GM23248 (cell line): Measurements from ENCODE around the gene ADGRD1. TPM values are rescaled to one million over a fixed set of nuclear protein-coding genes. Genes with fewer than 3 reads are reported as not detected.

Experiments used
- DNase-seq: peaks from one replicate; pipeline ENCODE4 v3.0.0-alpha.2; 2015
- H2AFZ ChIP-seq: fragments of 200-600 bp; sonication (generic); 2 replicates; pipeline ENCODE4 v1.6.1; 2016; ENCODE audit warnings: antibody characterized with exemption
- H3F3A ChIP-seq: fragments of 200-600 bp; sonication (generic); 2 replicates; pipeline ENCODE4 v1.6.1; 2016; ENCODE audit warnings: mild to moderate bottlenecking, antibody characterized with exemption, mixed run types; ENCODE audit not compliant: insufficient read depth
- H3K27ac ChIP-seq: fragments of 200-600 bp; sonication (generic); 2 replicates; pipeline ENCODE4 v1.5.1; 2016; ENCODE audit warnings: mild to moderate bottlenecking
- H3K27me3 ChIP-seq: fragments of 200-600 bp; sonication (generic); replicated peaks from 2 replicates; pipeline ENCODE4 v1.6.1; 2016; ENCODE audit warnings: mild to moderate bottlenecking; ENCODE audit not compliant: insufficient read depth
- H3K36me3 ChIP-seq: fragments of 200-600 bp; sonication (generic); 2 replicates; pipeline ENCODE4 v1.6.1; 2016; ENCODE audit warnings: low read depth, mild to moderate bottlenecking
- H3K4me1 ChIP-seq: fragments of 200-600 bp; sonication (generic); 2 replicates; pipeline ENCODE4 v1.6.1; 2016; ENCODE audit warnings: mild to moderate bottlenecking; ENCODE audit not compliant: insufficient read depth
- H3K4me2 ChIP-seq: fragments of 200-600 bp; sonication (generic); one replicate; pipeline ENCODE4 v1.6.1; 2016; ENCODE audit warnings: mild to moderate bottlenecking; ENCODE audit not compliant: unreplicated experiment
- H3K4me3 ChIP-seq: fragments of 200-600 bp; sonication (generic); 2 replicates; pipeline ENCODE4 v1.5.1; 2016; ENCODE audit warnings: mild to moderate bottlenecking
- H3K79me2 ChIP-seq: fragments of 200-600 bp; sonication (generic); 2 replicates; pipeline ENCODE4 v1.6.1; 2016; ENCODE audit warnings: mild to moderate bottlenecking; ENCODE audit not compliant: insufficient read depth
- H3K9ac ChIP-seq: fragments of 200-600 bp; sonication (generic); 2 replicates; pipeline ENCODE4 v1.6.1; 2016; ENCODE audit warnings: mild to moderate bottlenecking
- H3K9me2 ChIP-seq: fragments of 200-600 bp; sonication (generic); 2 replicates; pipeline ENCODE4 v1.6.1; 2016; ENCODE audit warnings: mixed run types, mild to moderate bottlenecking, moderate library complexity; ENCODE audit not compliant: insufficient read depth
- H3K9me3 ChIP-seq: fragments of 200-600 bp; sonication (generic); one replicate; pipeline ENCODE4 v1.6.1; 2017; ENCODE audit warnings: low read depth
- H4K20me1 ChIP-seq: fragments of 200-600 bp; sonication (generic); 2 replicates; pipeline ENCODE4 v1.6.0; 2016; ENCODE audit not compliant: insufficient read depth
- EZH2 ChIP-seq: fragments of 200-600 bp; sonication (generic); IDR thresholded peaks from 2 replicates; pipeline ENCODE4 v1.6.1; 2018; ENCODE audit warnings: antibody characterized with exemption, mild to moderate bottlenecking; ENCODE audit not compliant: insufficient read depth, poor library complexity, severe bottlenecking
- EZH2phosphoT487 ChIP-seq: fragments of 200-600 bp; sonication (generic); IDR thresholded peaks from 2 replicates; pipeline ENCODE4 v1.6.1; 2018; ENCODE audit warnings: antibody characterized with exemption, moderate library complexity, mild to moderate bottlenecking, low read depth; ENCODE audit not compliant: insufficient read depth
- WGBS, 2 experiments: methylation state at CpG; one replicate each; pipeline ENCODE4 v1.1.6; 2015 to 2017; ENCODE audit warnings: low lambda C conversion rate in 2 of 2, low coverage in 1 of 2; ENCODE audit errors: missing lambda C conversion rate in 2 of 2; 5-methylcytosine and 5-hydroxymethylcytosine counted together
- in situ Hi-C: fragments of 300-500 bp; cut with MboI; formaldehyde crosslinking; loops from 2 replicates; pipeline ENCODE4 v1.15.0; 2020
- polyA plus RNA-seq: library from polyadenylated mRNA; unstranded; fragments of >200 nt; fragmentation: Nextera tagmentation; extraction: Ambion mirVana; gene quantifications from 2 replicates; pipeline ENCODE4 v1.2.1, GENCODE V29; 2016
- total RNA-seq: library from RNA; depleted of rRNA; stranded (reverse); fragments of >200 nt; shearing (Covaris generic); gene quantifications from 2 replicates; pipeline ENCODE4 v1.2.3, GENCODE V29; 2014

Gene ADGRD1
- total and polyA plus RNA-seq, 2 experiments from 2014 or later = 7.9 to 11.2 TPM

DNA sequence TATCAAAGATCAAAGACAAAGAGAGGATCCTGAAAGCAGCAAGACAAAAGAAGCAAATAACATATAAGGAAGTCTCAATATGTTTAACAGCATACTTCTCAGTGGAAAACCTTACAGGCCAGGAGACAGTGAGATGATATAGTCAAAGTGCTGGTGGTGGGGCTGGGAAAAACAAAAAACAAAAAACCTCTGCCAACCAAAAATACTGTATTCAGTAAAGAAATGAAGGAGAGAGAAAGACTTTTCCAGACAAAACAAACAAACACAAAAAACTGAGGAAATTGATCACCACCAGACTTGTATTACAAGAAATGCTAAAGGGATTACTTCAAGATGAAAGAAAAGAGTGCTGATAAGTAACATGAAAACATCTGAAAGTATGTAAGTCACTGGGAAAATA lies 221.2 kb downstream of the ADGRD1 start:
- H2AFZ ChIP-seq = no peak overlapping the region
- in situ Hi-C loops = no loop called here
- H3F3A ChIP-seq = no peaks in the 10 kb centered on the region
- no peaks in the 10 kb centered on the region for H3K4me1 ChIP-seq
- no peak for DNase-seq
- no peaks in the 10 kb centered on the region for H3K79me2 ChIP-seq
- H3K9me3 ChIP-seq = no peaks in the 10 kb centered on the region
- TF ChIP-seq EZH2 (no peak), EZH2phosphoT487 (no peak)
- H3K9ac ChIP-seq = no peak overlapping the region
- H3K4me2 ChIP-seq = no peak overlapping the region
- H3K4me3 ChIP-seq = no peak overlapping the region
- H3K9me2 ChIP-seq = no peaks in the 10 kb centered on the region
- no peak overlapping the region for H3K27ac ChIP-seq
- no peaks in the 10 kb centered on the region for H4K20me1 ChIP-seq
- H3K27me3 ChIP-seq = no peaks in the 10 kb centered on the region
- no peaks in the 10 kb centered on the region for H3K36me3 ChIP-seq

DNA sequence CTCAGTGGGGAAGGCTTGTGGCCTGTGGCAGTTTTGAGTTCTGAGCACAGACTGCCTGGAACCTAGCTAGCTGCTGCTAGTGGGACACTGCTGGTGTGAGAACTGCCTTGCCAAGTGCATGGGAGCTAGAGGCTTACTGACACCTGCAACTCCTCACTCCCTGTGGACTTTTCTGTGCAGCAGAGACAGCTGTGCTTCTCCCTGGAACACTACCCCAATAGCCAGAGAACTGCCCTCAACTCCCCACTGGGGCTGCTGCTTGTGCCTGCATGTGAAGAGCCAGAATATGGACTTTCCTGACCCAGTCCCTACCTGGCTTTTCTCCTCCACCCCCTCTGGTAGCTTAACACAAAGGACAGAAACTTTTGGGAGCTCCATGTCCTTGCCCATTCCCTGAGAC lies 222.6 kb downstream of the ADGRD1 start:
- Histone ChIP-seq H3K27ac (no peak overlapping the region), H3K4me1 (no peaks in the 10 kb centered on the region), H4K20me1 (no peaks in the 10 kb centered on the region), H3F3A (no peaks in the 10 kb centered on the region), H3K36me3 (no peaks in the 10 kb centered on the region), H3K9me3 (no peaks in the 10 kb centered on the region), H3K79me2 (no peaks in the 10 kb centered on the region), H3K9me2 (no peaks in the 10 kb centered on the region), H3K27me3 (no peaks in the 10 kb centered on the region), H2AFZ (no peak overlapping the region), H3K4me2 (no peak overlapping the region), H3K9ac (no peak overlapping the region), H3K4me3 (no peak overlapping the region)
- DNase-seq = no peak
- TF ChIP-seq EZH2phosphoT487 = no peak
- no peak for TF ChIP-seq EZH2
- in situ Hi-C loops = no loop called here

DNA sequence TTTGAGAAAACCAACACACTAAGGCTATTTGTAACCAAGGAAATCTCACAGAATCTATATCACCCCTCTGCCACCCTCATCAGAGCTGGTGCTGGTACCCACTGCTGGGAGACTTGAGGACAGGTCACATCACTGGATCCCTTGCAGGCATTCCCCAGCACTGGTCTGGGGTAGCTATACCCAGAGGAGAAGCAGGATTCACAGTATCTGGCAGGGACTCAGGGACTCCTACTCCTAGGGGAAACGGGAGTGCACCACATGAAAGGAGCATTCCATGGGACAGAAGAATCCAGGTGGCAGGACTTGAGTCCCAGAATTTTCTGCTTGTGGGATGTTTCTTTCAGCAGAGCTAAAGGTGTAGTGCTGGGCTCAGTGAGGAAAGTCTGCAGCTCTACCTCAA lies 223.2 kb downstream of the ADGRD1 start:
- no peaks in the 10 kb centered on the region for H3K9me2 ChIP-seq
- no peak for DNase-seq
- in situ Hi-C loops = no loop called here
- no peak overlapping the region for H2AFZ ChIP-seq
- no peaks in the 10 kb centered on the region for H3F3A ChIP-seq
- no peaks in the 10 kb centered on the region for H3K27me3 ChIP-seq
- no peak overlapping the region for H3K4me2 ChIP-seq
- H3K9me3 ChIP-seq = no peaks in the 10 kb centered on the region
- no peak overlapping the region for H3K27ac ChIP-seq
- no peaks in the 10 kb centered on the region for H3K79me2 ChIP-seq
- WGBS, 2 experiments = 6 to 15% methylated on average over 1 of the region's 1 CpG
- no peaks in the 10 kb centered on the region for H4K20me1 ChIP-seq
- no peaks in the 10 kb centered on the region for H3K36me3 ChIP-seq
- H3K9ac ChIP-seq = no peak overlapping the region
- no peaks in the 10 kb centered on the region for H3K4me1 ChIP-seq
- no peak overlapping the region for H3K4me3 ChIP-seq
- TF ChIP-seq EZH2 (no peak), EZH2phosphoT487 (no peak)

DNA sequence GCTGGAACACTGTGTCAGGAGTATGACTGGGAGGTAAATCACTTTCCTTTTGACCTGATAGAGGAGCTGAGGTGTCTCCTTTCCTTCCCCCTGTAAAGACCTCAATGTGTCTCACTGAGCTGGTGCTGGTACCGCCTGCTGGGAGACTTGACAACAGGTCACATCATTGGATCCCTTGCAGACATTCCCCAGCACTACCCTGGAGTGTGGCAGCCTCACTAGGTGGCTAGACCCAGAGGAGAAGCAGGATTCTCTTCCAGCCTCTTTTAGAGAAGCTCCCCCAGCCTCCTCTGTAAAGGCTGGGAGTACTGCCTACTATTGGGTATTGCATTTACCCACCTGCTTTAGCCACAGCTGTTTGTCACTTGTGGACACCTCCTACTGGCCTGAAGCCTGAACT lies 223.9 kb downstream of the ADGRD1 start:
- H3K9me3 ChIP-seq = no peaks in the 10 kb centered on the region
- in situ Hi-C loops = no loop called here
- no peak overlapping the region for H3K4me3 ChIP-seq
- no peaks in the 10 kb centered on the region for H3K27me3 ChIP-seq
- TF ChIP-seq EZH2 = no peak
- H3F3A ChIP-seq = no peaks in the 10 kb centered on the region
- no peak for DNase-seq
- H3K79me2 ChIP-seq = no peaks in the 10 kb centered on the region
- no peak overlapping the region for H3K4me2 ChIP-seq
- 15 to 31% methylated on average over 1 of the region's 1 CpG for WGBS, 2 experiments
- no peak overlapping the region for H3K27ac ChIP-seq
- no peak overlapping the region for H2AFZ ChIP-seq
- no peaks in the 10 kb centered on the region for H3K36me3 ChIP-seq
- no peak overlapping the region for H3K9ac ChIP-seq
- no peaks in the 10 kb centered on the region for H4K20me1 ChIP-seq
- H3K9me2 ChIP-seq = no peaks in the 10 kb centered on the region
- no peaks in the 10 kb centered on the region for H3K4me1 ChIP-seq

DNA sequence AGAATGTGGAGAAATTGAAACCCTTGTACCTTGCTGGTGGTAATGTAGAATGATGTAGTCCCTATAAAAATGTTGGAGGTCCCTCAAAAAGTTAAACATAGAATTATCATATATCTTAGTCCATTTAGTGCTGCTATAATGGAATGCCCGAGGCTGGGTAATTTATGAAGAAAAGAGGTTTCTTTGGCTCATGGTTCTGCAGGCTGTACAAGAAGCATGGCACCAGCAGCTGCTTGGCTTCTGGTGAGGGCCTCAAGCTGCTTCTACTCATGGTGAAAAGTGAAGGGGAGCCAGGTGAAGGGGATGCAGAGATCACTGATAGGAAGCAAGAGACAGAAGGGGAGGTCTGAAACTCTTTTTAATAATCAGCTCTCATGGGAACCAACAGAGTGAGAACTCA lies 233.9 kb downstream of the ADGRD1 start:
- DNase-seq = no peak
- Histone ChIP-seq H3F3A (no peaks in the 10 kb centered on the region), H3K4me2 (no peak overlapping the region), H3K36me3 (no peaks in the 10 kb centered on the region), H3K9ac (no peak overlapping the region), H3K27me3 (no peaks in the 10 kb centered on the region), H3K27ac (no peak overlapping the region), H3K4me1 (no peaks in the 10 kb centered on the region), H2AFZ (no peak overlapping the region), H4K20me1 (no peaks in the 10 kb centered on the region), H3K9me3 (no peaks in the 10 kb centered on the region), H3K9me2 (no peaks in the 10 kb centered on the region), H3K4me3 (no peak overlapping the region), H3K79me2 (no peaks in the 10 kb centered on the region)
- WGBS, 2 experiments = 19 to 30% methylated on average over 1 of the region's 1 CpG
- no peak for TF ChIP-seq EZH2
- TF ChIP-seq EZH2phosphoT487 = no peak
- in situ Hi-C loops = no loop called here
